Parathyroid adenoma (tissue), 2 donors: ENCODE data around the gene IL23R.

Experiments used
- H2AFZ ChIP-seq: fragments of 300-600 bp; sonication (generic); one replicate; pipeline ENCODE4 v1.7.0; 2017; ENCODE audit warnings: antibody characterized with exemption, mild to moderate bottlenecking
- H3K27ac ChIP-seq: fragments of 300-600 bp; sonication (generic); one replicate; pipeline ENCODE4 v1.7.0; 2017
- H3K27me3 ChIP-seq: fragments of 300-600 bp; sonication (generic); one replicate; pipeline ENCODE4 v1.7.0; 2017; ENCODE audit warnings: low read length; ENCODE audit not compliant: control insufficient read depth, insufficient read depth
- H3K36me3 ChIP-seq: fragments of 300-600 bp; sonication (generic); one replicate; pipeline ENCODE4 v1.7.0; 2017; ENCODE audit warnings: low read length; ENCODE audit not compliant: control insufficient read depth, insufficient read depth
- H3K4me1 ChIP-seq: fragments of 300-600 bp; sonication (generic); one replicate; pipeline ENCODE4 v1.7.0; 2017; ENCODE audit warnings: control low read depth
- H3K4me2 ChIP-seq: fragments of 300-600 bp; sonication (generic); one replicate; pipeline ENCODE4 v1.7.0; 2017; ENCODE audit warnings: low read length
- H3K4me3 ChIP-seq: fragments of 300-600 bp; sonication (generic); one replicate; pipeline ENCODE4 v1.7.0; 2017; ENCODE audit warnings: low read depth, low read length
- H3K79me2 ChIP-seq: fragments of 300-600 bp; sonication (generic); one replicate; pipeline ENCODE4 v1.7.0; 2017; ENCODE audit warnings: control low read depth
- H3K9ac ChIP-seq: fragments of 300-600 bp; sonication (generic); one replicate; pipeline ENCODE4 v1.7.0; 2017; ENCODE audit warnings: mild to moderate bottlenecking
- H3K9me3 ChIP-seq: fragments of 300-600 bp; sonication (generic); one replicate; pipeline ENCODE4 v1.7.0; 2017; ENCODE audit warnings: low read length; ENCODE audit not compliant: control insufficient read depth
- CTCF ChIP-seq: fragments of 300-600 bp; sonication (generic); IDR thresholded peaks from one replicate; pipeline ENCODE4 v1.7.0; 2017; ENCODE audit warnings: antibody characterized with exemption, mild to moderate bottlenecking
- donor health status: primary hyperparathyroidism.

IL23R gene

GRCh38 chr1:67299296-67299695, 133.0 kb downstream of the IL23R start:
- no peak for TF ChIP-seq CTCF
- H3K4me3 ChIP-seq: no peak overlapping the region
- no peaks in the 10 kb centered on the region for H3K4me1 ChIP-seq
- no peak overlapping the region for H3K27ac ChIP-seq
- H3K9me3 ChIP-seq: no peaks in the 10 kb centered on the region
- no peaks in the 10 kb centered on the region for H3K79me2 ChIP-seq
- no peak overlapping the region for H2AFZ ChIP-seq
- H3K4me2 ChIP-seq: no peak overlapping the region
- H3K27me3 ChIP-seq: no peaks in the 10 kb centered on the region
- H3K9ac ChIP-seq: no peak overlapping the region
- no peaks in the 10 kb centered on the region for H3K36me3 ChIP-seq

GRCh38 chr1:67300561-67300960, 134.3 kb downstream of the IL23R start:
- no peak overlapping the region for H3K9ac ChIP-seq
- H3K36me3 ChIP-seq: no peaks in the 10 kb centered on the region
- H3K27me3 ChIP-seq: no peaks in the 10 kb centered on the region
- TF ChIP-seq CTCF: no peak
- H3K4me1 ChIP-seq: no peaks in the 10 kb centered on the region
- no peak overlapping the region for H3K4me2 ChIP-seq
- no peaks in the 10 kb centered on the region for H3K9me3 ChIP-seq
- H3K27ac ChIP-seq: no peak overlapping the region
- no peak overlapping the region for H2AFZ ChIP-seq
- no peaks in the 10 kb centered on the region for H3K79me2 ChIP-seq
- no peak overlapping the region for H3K4me3 ChIP-seq

- Histone ChIP-seq H3K36me3 (no peaks in the 10 kb centered on the region), H3K9ac (no peak overlapping the region), H3K79me2 (no peaks in the 10 kb centered on the region), H3K4me1 (no peaks in the 10 kb centered on the region), H2AFZ (no peak overlapping the region), H3K4me3 (no peak overlapping the region), H3K27ac (no peak overlapping the region), H3K4me2 (no peak overlapping the region), H3K9me3 (no peaks in the 10 kb centered on the region), H3K27me3 (no peaks in the 10 kb centered on the region)
- TF ChIP-seq CTCF: no peak
Measured at GRCh38 chr1:67304023-67304422, 137.8 kb downstream of the IL23R start.

GRCh38 chr1:67306547-67306946, 140.3 kb downstream of the IL23R start:
- no peaks in the 10 kb centered on the region for H3K27me3 ChIP-seq

More at GRCh38 chr1:67306547-67306946, 140.3 kb downstream of the IL23R start:
- no peak for TF ChIP-seq CTCF
- no peaks in the 10 kb centered on the region for H3K79me2 ChIP-seq
- H3K4me3 ChIP-seq: no peak overlapping the region
- no peak overlapping the region for H2AFZ ChIP-seq
- H3K9me3 ChIP-seq: no peaks in the 10 kb centered on the region
- H3K36me3 ChIP-seq: no peaks in the 10 kb centered on the region
- H3K27ac ChIP-seq: no peak overlapping the region
- no peaks in the 10 kb centered on the region for H3K4me1 ChIP-seq
- H3K9ac ChIP-seq: no peak overlapping the region
- no peak overlapping the region for H3K4me2 ChIP-seq
